H9 (cell line): ENCODE data around the gene KCNK1. TPM values are rescaled to one million over a fixed set of nuclear protein-coding genes. Genes with fewer than 3 reads are reported as not detected.

Experiments
- DNase-seq: peaks from one replicate; pipeline ENCODE4 v3.0.0-alpha.2; 2017
- H2AFZ ChIP-seq: one replicate; pipeline ENCODE4 v1.6.1; 2013; ENCODE audit warnings: mild to moderate bottlenecking, low read length, control low read depth, moderate library complexity
- H2AK5ac ChIP-seq: 2 replicates; pipeline ENCODE4 v1.6.1; 2013; ENCODE audit warnings: low read length, control low read depth, mixed read lengths; ENCODE audit not compliant: insufficient read length
- H2BK120ac ChIP-seq: one replicate; pipeline ENCODE4 v1.6.1; 2013; ENCODE audit warnings: low read depth, mild to moderate bottlenecking, low read length, control low read depth, inconsistent platforms; ENCODE audit not compliant: poor library complexity, severe bottlenecking
- H2BK12ac ChIP-seq: 2 replicates; pipeline ENCODE4 v1.6.1; 2013; ENCODE audit warnings: low read length, control low read depth, mixed read lengths, low read depth; ENCODE audit not compliant: insufficient read length
- H2BK15ac ChIP-seq: 2 replicates; pipeline ENCODE4 v1.6.1; 2013; ENCODE audit warnings: low read depth, low read length, control low read depth
- H2BK20ac ChIP-seq: one replicate; pipeline ENCODE4 v1.6.1; 2013; ENCODE audit warnings: low read depth, mild to moderate bottlenecking, low read length, control low read depth, inconsistent platforms; ENCODE audit not compliant: poor library complexity, severe bottlenecking
- H2BK5ac ChIP-seq: 2 replicates; pipeline ENCODE4 v1.6.1; 2013; ENCODE audit warnings: low read length, control low read depth, mixed read lengths; ENCODE audit not compliant: insufficient read length
- H3K14ac ChIP-seq: 2 replicates; pipeline ENCODE4 v1.6.1; 2013; ENCODE audit warnings: low read length, control low read depth; ENCODE audit not compliant: insufficient read depth
- H3K18ac ChIP-seq: 2 replicates; pipeline ENCODE4 v1.6.1; 2013; ENCODE audit warnings: low read depth, mild to moderate bottlenecking, mixed read lengths, low read length, control low read depth; ENCODE audit not compliant: insufficient read length
- H3K23ac ChIP-seq: 2 replicates; pipeline ENCODE4 v1.6.1; 2013; ENCODE audit warnings: low read length, control low read depth, mixed read lengths, low read depth; ENCODE audit not compliant: insufficient read length
- H3K23me2 ChIP-seq: 2 replicates; pipeline ENCODE4 v1.6.1; 2013; ENCODE audit warnings: low read depth, mild to moderate bottlenecking, mixed read lengths, low read length, control low read depth; ENCODE audit not compliant: insufficient read length, poor library complexity, severe bottlenecking
- H3K27ac ChIP-seq: 2 replicates; pipeline ENCODE4 v1.5.1; 2013; ENCODE audit warnings: low read length, control low read depth, mixed read lengths, low read depth; ENCODE audit not compliant: insufficient read length
- H3K27me3 ChIP-seq: 2 replicates; pipeline ENCODE4 v1.6.1; 2013; ENCODE audit warnings: low read length, control low read depth, inconsistent platforms; ENCODE audit not compliant: insufficient read depth
- H3K4ac ChIP-seq: 2 replicates; pipeline ENCODE4 v1.6.1; 2013; ENCODE audit warnings: low read depth, mild to moderate bottlenecking, control low read depth, inconsistent platforms, low read length, moderate library complexity
- H3K4me1 ChIP-seq: 2 replicates; pipeline ENCODE4 v1.6.1; 2013; ENCODE audit warnings: low read length, control low read depth, inconsistent platforms; ENCODE audit not compliant: insufficient read depth
- H3K4me2 ChIP-seq: 2 replicates; pipeline ENCODE4 v1.6.1; 2013; ENCODE audit warnings: low read length, control low read depth, mixed read lengths; ENCODE audit not compliant: insufficient read length, insufficient read depth
- H3K56ac ChIP-seq: 2 replicates; pipeline ENCODE4 v1.6.1; 2013; ENCODE audit warnings: low read depth, mild to moderate bottlenecking, mixed read lengths, low read length, control low read depth; ENCODE audit not compliant: insufficient read length
- H3K79me1 ChIP-seq: 2 replicates; pipeline ENCODE4 v1.6.1; 2013; ENCODE audit warnings: low read depth, mild to moderate bottlenecking, moderate library complexity, low read length, control low read depth, inconsistent platforms; ENCODE audit not compliant: insufficient read depth, poor library complexity, severe bottlenecking
- H3K79me2 ChIP-seq: 2 replicates; pipeline ENCODE4 v1.6.1; 2013; ENCODE audit warnings: low read length, control low read depth, inconsistent platforms; ENCODE audit not compliant: insufficient read depth
- H3K9ac ChIP-seq: 2 replicates; pipeline ENCODE4 v1.6.1; 2013; ENCODE audit warnings: low read length, control low read depth, mixed read lengths; ENCODE audit not compliant: insufficient read length; ENCODE audit errors: extremely low read depth
- H3K9me3 ChIP-seq: one replicate; pipeline ENCODE4 v1.6.1; 2013; ENCODE audit warnings: low read depth, low read length, inconsistent platforms; ENCODE audit not compliant: control insufficient read depth
- H3T11ph ChIP-seq: one replicate; pipeline ENCODE4 v1.6.1; 2013; ENCODE audit warnings: mild to moderate bottlenecking, low read length, control low read depth, inconsistent platforms
- H4K20me1 ChIP-seq: one replicate; pipeline ENCODE4 v1.6.1; 2013; ENCODE audit not compliant: control insufficient read depth, insufficient read length, insufficient read depth
- H4K5ac ChIP-seq: 2 replicates; pipeline ENCODE4 v1.6.1; 2013; ENCODE audit warnings: low read depth, mild to moderate bottlenecking, mixed read lengths, low read length, control low read depth; ENCODE audit not compliant: insufficient read length
- H4K8ac ChIP-seq: replicated peaks from 2 replicates; pipeline ENCODE4 v1.6.1; 2013; ENCODE audit warnings: low read length, control low read depth, mixed read lengths, low read depth; ENCODE audit not compliant: insufficient read length
- H4K91ac ChIP-seq: 2 replicates; pipeline ENCODE4 v1.6.1; 2013; ENCODE audit warnings: low read depth, mild to moderate bottlenecking, moderate library complexity, mixed read lengths, low read length, control low read depth; ENCODE audit not compliant: insufficient read length
- H3K27ac Mint-ChIP-seq, 3 experiments: 2 replicates in 2 of 3; 3 replicates in 1 of 3; pipeline ENCODE4 v1.8.0; 2020 to 2021; ENCODE audit warnings: mixed read lengths in 3 of 3, mild to moderate bottlenecking in 1 of 3, moderate library complexity in 1 of 3
- H3K27me3 Mint-ChIP-seq: 2 replicates; pipeline ENCODE4 v1.8.0; 2021; ENCODE audit warnings: low read depth, mild to moderate bottlenecking, moderate library complexity, mixed read lengths
- H3K36me3 Mint-ChIP-seq, 3 experiments: 2 replicates in 2 of 3; 3 replicates in 1 of 3; pipeline ENCODE4 v1.8.0; 2020 to 2021; ENCODE audit warnings: low read depth in 3 of 3, mixed read lengths in 3 of 3; ENCODE audit not compliant: insufficient read depth in 1 of 3
- H3K4me1 Mint-ChIP-seq, 2 experiments: 2 replicates each; pipeline ENCODE4 v1.8.0; 2020; ENCODE audit warnings: mixed read lengths in 2 of 2
- H3K4me3 Mint-ChIP-seq, 2 experiments: 2 replicates in 1 of 2; 3 replicates in 1 of 2; pipeline ENCODE4 v1.8.0; 2020 to 2021; ENCODE audit warnings: mild to moderate bottlenecking in 2 of 2, mixed read lengths in 2 of 2, moderate library complexity in 1 of 2
- H3K9me3 Mint-ChIP-seq, 2 experiments: 2 replicates in 1 of 2; 3 replicates in 1 of 2; pipeline ENCODE4 v1.8.0; 2020; ENCODE audit warnings: mild to moderate bottlenecking in 2 of 2, mixed read lengths in 2 of 2, moderate library complexity in 1 of 2
- WGBS: extraction: QIAGEN DNeasy Blood & Tissue Kit; methylation state at CpG from one replicate; pipeline ENCODE4 v1.1.7; 2013; ENCODE audit warnings: missing lambda C conversion rate, low lambda C conversion rate, mixed read lengths; ENCODE audit not compliant: insufficient read length; ENCODE audit errors: extremely low coverage; 5-methylcytosine and 5-hydroxymethylcytosine counted together
- total RNA-seq: library from RNA; stranded (reverse); gene quantifications from 2 replicates; pipeline ENCODE4 v1.2.1, GENCODE V29; 2021
- TF ChIP-seq, protein P1 (sequence below): fragments of 200-600 bp; sonication (generic); conservative IDR thresholded peaks from 3 replicates; pipeline ENCODE4 v1.8.0; 2021; ENCODE audit warnings: antibody characterized with exemption, mild to moderate bottlenecking

KCNK1 gene
- total RNA-seq, 1 experiment from 2014 or later = 9.9 TPM

DNA sequence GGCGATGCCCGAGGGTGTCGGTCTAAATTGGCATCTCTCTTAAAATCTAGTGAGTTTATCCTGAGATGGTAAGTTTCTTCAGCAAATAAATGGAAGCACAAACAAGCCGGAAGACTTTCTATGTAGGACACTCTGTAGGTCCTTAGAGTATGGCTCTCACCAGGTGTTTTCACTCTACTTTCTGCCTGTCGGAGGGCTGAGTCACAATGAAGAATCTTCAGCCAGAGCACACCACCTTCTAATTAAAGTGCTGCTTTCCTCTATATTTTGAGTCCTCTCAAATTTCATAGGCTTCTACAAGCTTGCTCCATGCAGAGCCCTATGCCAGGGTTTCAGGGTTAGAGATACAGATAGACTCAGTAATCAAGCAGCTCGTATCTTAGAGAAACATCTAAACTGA is 27.1 kb downstream of the KCNK1 start:
- H3K27ac ChIP-seq = no peak overlapping the region
- no peak overlapping the region for H2AFZ ChIP-seq
- H2AK5ac ChIP-seq = no peak overlapping the region
- Mint-ChIP-seq H3K4me3 (no peak overlapping the region), H3K36me3 (peaks cover 19 to 27% (median 21%) of the 10 kb centered on the region in 3 experiments), H3K9me3 (peaks cover 0 to 8% of the 10 kb centered on the region in 2 experiments; a peak in 3 of 5 replicates), H3K27ac (no peak overlapping the region; a peak in 1 of 7 replicates), H3K4me1 (peaks cover 31 to 35% of the 10 kb centered on the region in 2 experiments), H3K27me3 (no peaks in the 10 kb centered on the region; the same call in 1 of the 2 replicates)
- H3K56ac ChIP-seq = no peak overlapping the region
- TF ChIP-seq, protein P1, sequence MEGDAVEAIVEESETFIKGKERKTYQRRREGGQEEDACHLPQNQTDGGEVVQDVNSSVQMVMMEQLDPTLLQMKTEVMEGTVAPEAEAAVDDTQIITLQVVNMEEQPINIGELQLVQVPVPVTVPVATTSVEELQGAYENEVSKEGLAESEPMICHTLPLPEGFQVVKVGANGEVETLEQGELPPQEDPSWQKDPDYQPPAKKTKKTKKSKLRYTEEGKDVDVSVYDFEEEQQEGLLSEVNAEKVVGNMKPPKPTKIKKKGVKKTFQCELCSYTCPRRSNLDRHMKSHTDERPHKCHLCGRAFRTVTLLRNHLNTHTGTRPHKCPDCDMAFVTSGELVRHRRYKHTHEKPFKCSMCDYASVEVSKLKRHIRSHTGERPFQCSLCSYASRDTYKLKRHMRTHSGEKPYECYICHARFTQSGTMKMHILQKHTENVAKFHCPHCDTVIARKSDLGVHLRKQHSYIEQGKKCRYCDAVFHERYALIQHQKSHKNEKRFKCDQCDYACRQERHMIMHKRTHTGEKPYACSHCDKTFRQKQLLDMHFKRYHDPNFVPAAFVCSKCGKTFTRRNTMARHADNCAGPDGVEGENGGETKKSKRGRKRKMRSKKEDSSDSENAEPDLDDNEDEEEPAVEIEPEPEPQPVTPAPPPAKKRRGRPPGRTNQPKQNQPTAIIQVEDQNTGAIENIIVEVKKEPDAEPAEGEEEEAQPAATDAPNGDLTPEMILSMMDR = no peak
- no peak overlapping the region for H3K9ac ChIP-seq
- H3K4me2 ChIP-seq = no peak overlapping the region
- no peaks in the 10 kb centered on the region for H3K9me3 ChIP-seq
- no peak overlapping the region for H2BK12ac ChIP-seq
- H2BK5ac ChIP-seq = no peak overlapping the region
- no peak overlapping the region for H3K4ac ChIP-seq
- H3K27me3 ChIP-seq = no peaks in the 10 kb centered on the region
- no peak overlapping the region for H4K8ac ChIP-seq
- no peaks in the 10 kb centered on the region for H4K20me1 ChIP-seq
- no peak overlapping the region for H3T11ph ChIP-seq
- no peak for DNase-seq
- H3K18ac ChIP-seq = no peak overlapping the region
- H3K4me1 ChIP-seq = peaks cover 5% of the 10 kb centered on the region
- H2BK15ac ChIP-seq = no peak overlapping the region
- WGBS = no CpG with 5 or more reads among the region's 6 CpGs
- no peak overlapping the region for H3K23ac ChIP-seq
- H2BK120ac ChIP-seq = no peak overlapping the region
- no peak overlapping the region for H3K14ac ChIP-seq
- H3K79me1 ChIP-seq = no peaks in the 10 kb centered on the region
- 0 out of 2 replicates have a peak, but pooled peaks cover 2% of the 10 kb centered on the region for H3K79me2 ChIP-seq
- H4K5ac ChIP-seq = no peak overlapping the region
- no peaks in the 10 kb centered on the region for H3K23me2 ChIP-seq
- H4K91ac ChIP-seq = no peak overlapping the region
- no peak overlapping the region for H2BK20ac ChIP-seq
